ENCODE data around the gene TMEM207. TPM values are rescaled to one million over a fixed set of nuclear protein-coding genes. Genes with fewer than 3 reads are reported as not detected.

TMEM207 gene
- total and polyA plus RNA-seq, 2 of the 13 experiments (the other 11 are each of a cell fraction or from before 2014, with no cell fraction given): not detected

GRCh38 chr3:190436331-190436730 is 13.4 kb downstream of the TMEM207 start:
- H3K4me1 ChIP-seq (ENCODE audit: insufficient read depth, low read length): no peaks in the 10 kb centered on the region
- no peak overlapping the region for H2AFZ ChIP-seq (ENCODE audit: low read length)
- H3K9me3 ChIP-seq (ENCODE audit: low read length): no peaks in the 10 kb centered on the region
- WGBS (ENCODE audit: low lambda C conversion rate): 56% methylated on average over 2 of the region's 2 CpGs
- intact Hi-C loops (cut with micrococcal nuclease; ENCODE audit: unreplicated experiment) (no loop called here), in situ Hi-C loops (cut with HindIII; ENCODE audit: extremely low pct_ligation_motif_present, low pct_unique_long_range_greater_than_20kb) (no loop called here)
- H3K27ac ChIP-seq (ENCODE audit: extremely low read length, insufficient read depth, low read length): no peak overlapping the region
- CTCF ChIA-PET (ENCODE audit: low intra/inter-chr PET ratio, low total read pairs): no interaction called here
- no TSS peak for BruUV-seq (replicated peaks)
- no peaks in the 10 kb centered on the region for H3K79me2 ChIP-seq (ENCODE audit: insufficient read depth, low read length)
- DNase-seq (ENCODE audit: low spot score): no peak
- POLR2A ChIA-PET: no interaction called here
- no peak overlapping the region for H3K4me3 ChIP-seq (replicated peaks in 1 of 3; ENCODE audit: insufficient read depth in 1 of 3, low read depth in 2 of 3, low read length in 3 of 3)
- H3K36me3 ChIP-seq (replicated peaks in 1 of 2; ENCODE audit: control insufficient read depth in 1 of 2, insufficient read depth in 2 of 2, low read length in 2 of 2): no peaks in the 10 kb centered on the region
- TF ChIP-seq ZNF275 (CRISPR knock-in tag; IDR thresholded peaks at IDR 0.05; ENCODE audit: borderline replicate concordance) (no peak), ZNF646 (CRISPR knock-in tag; IDR thresholded peaks at IDR 0.05) (no peak), PLSCR1 (CRISPR knock-in tag; IDR thresholded peaks at IDR 0.05; ENCODE audit: borderline replicate concordance) (no peak), ZKSCAN1 (IDR thresholded peaks at IDR 0.05; ENCODE audit: low read length) (no peak), MEIS2 (CRISPR knock-in tag; IDR thresholded peaks at IDR 0.05) (no peak), FOXP1 (IDR thresholded peaks at IDR 0.05) (no peak), FOXP1 (CRISPR knock-in tag; IDR thresholded peaks at IDR 0.05) (no peak)
- ATAC-seq: no peak
- H4K20me1 ChIP-seq (ENCODE audit: insufficient read depth, low read length): no peaks in the 10 kb centered on the region
- H3K9ac ChIP-seq (ENCODE audit: insufficient read depth, low read depth, low read length): no peak overlapping the region
- no peak for FAIRE-seq
- H3K27me3 ChIP-seq (ENCODE audit: control insufficient read depth in 1 of 2, insufficient read depth in 2 of 2, low read length in 2 of 2): no peaks in the 10 kb centered on the region
- H3K4me2 ChIP-seq (ENCODE audit: low read depth, low read length): no peak overlapping the region
